Fibroblast of lung (primary cell): ENCODE measurements around the gene ATP2B2. TPM values are rescaled to one million over a fixed set of nuclear protein-coding genes. Genes with fewer than 3 reads are reported as not detected.

Experiments used
- DNase-seq, 2 donors: peaks; one replicate each; pipeline versions ENCODE4 v3.0.0 to v3.0.0-alpha.2; 2010; ENCODE audit warnings: low read depth in 2 of 2
- H2AFZ ChIP-seq: 2 replicates; pipeline ENCODE4 v1.5.1; 2012; ENCODE audit warnings: low read length, control low read depth, inconsistent platforms
- H3K27ac ChIP-seq: 2 replicates; pipeline ENCODE4 v1.5.1; 2011; ENCODE audit warnings: low read length, control low read depth; ENCODE audit not compliant: insufficient read depth
- H3K27me3 ChIP-seq: 2 replicates; pipeline ENCODE4 v1.5.1; 2011; ENCODE audit warnings: mild to moderate bottlenecking, low read length; ENCODE audit not compliant: control insufficient read depth, insufficient read depth
- H3K36me3 ChIP-seq: 2 replicates; pipeline ENCODE4 v1.5.1; 2011; ENCODE audit warnings: low read length; ENCODE audit not compliant: control insufficient read depth, insufficient read depth
- H3K4me1 ChIP-seq: 2 replicates; pipeline ENCODE4 v1.5.1; 2011; ENCODE audit warnings: low read length; ENCODE audit not compliant: control insufficient read depth, insufficient read depth; ENCODE audit errors: extremely low read depth
- H3K4me2 ChIP-seq: 2 replicates; pipeline ENCODE4 v1.5.1; 2011; ENCODE audit warnings: low read length, control low read depth; ENCODE audit not compliant: insufficient read depth; ENCODE audit errors: extremely low read depth
- H3K4me3 ChIP-seq, 4 experiments: fragments of 200-600 bp in 1 of 4; sonication (generic) in 1 of 4; replicated peaks in 1 of 4; 2 replicates each; pipeline ENCODE4 v1.5.1; 2011 to 2016; ENCODE audit warnings: low read length in 4 of 4, low read depth in 3 of 4, mild to moderate bottlenecking in 3 of 4, control low read depth in 2 of 4, inconsistent platforms in 1 of 4, mixed read lengths in 1 of 4; ENCODE audit not compliant: insufficient read depth in 1 of 4; ENCODE audit errors: control extremely low read depth in 1 of 4
- H3K79me2 ChIP-seq: 2 replicates; pipeline ENCODE4 v1.5.1; 2012; ENCODE audit warnings: mild to moderate bottlenecking, low read length, inconsistent platforms; ENCODE audit not compliant: control insufficient read depth, insufficient read depth
- H3K9ac ChIP-seq: 2 replicates; pipeline ENCODE4 v1.5.1; 2011; ENCODE audit warnings: mild to moderate bottlenecking, low read length, control low read depth; ENCODE audit not compliant: insufficient read depth
- H3K9me3 ChIP-seq: 2 replicates; pipeline ENCODE4 v1.5.1; 2012; ENCODE audit warnings: low read depth, low read length; ENCODE audit not compliant: control insufficient read depth, insufficient read depth
- H4K20me1 ChIP-seq: 2 replicates; pipeline ENCODE4 v1.5.1; 2011; ENCODE audit warnings: low read length; ENCODE audit not compliant: control insufficient read depth, insufficient read depth; ENCODE audit errors: extremely low read depth
- EZH2 ChIP-seq: IDR thresholded peaks from 2 replicates; pipeline ENCODE4 v1.5.1; 2012; ENCODE audit warnings: low read length, control low read depth, mild to moderate bottlenecking; ENCODE audit errors: missing control alignments
- polyA plus RNA-seq, 2 donors: library from polyadenylated mRNA; depleted of rRNA in 1 of 2; stranded (reverse) in 1 of 2; unstranded in 1 of 2; fragments of >200 nt; gene quantifications; 2 replicates each; pipeline ENCODE4 v1.2.1, GENCODE V29; 2011 to 2012; ENCODE audit warnings: missing spikeins in 1 of 2
- total RNA-seq: library from RNA; depleted of rRNA; stranded (reverse); fragments of >200 nt; gene quantifications from 2 replicates; pipeline ENCODE4 v1.2.1, GENCODE V29; 2014
- TF ChIP-seq, protein P1 (sequence below), 2 donors: IDR thresholded peaks in 1 of 2; conservative IDR thresholded peaks in 1 of 2; 1 replicate in 1 of 2; 2 replicates in 1 of 2; pipeline ENCODE4 v1.5.1; 2011 to 2012; ENCODE audit warnings: low read length in 2 of 2, control low read depth in 1 of 2, inconsistent platforms in 1 of 2, low read depth in 1 of 2, mild to moderate bottlenecking in 1 of 2

Gene ATP2B2
- total and polyA plus RNA-seq, 2 donors (not counting 1 experiment from before 2014, with no cell fraction given), result not detected

DNA sequence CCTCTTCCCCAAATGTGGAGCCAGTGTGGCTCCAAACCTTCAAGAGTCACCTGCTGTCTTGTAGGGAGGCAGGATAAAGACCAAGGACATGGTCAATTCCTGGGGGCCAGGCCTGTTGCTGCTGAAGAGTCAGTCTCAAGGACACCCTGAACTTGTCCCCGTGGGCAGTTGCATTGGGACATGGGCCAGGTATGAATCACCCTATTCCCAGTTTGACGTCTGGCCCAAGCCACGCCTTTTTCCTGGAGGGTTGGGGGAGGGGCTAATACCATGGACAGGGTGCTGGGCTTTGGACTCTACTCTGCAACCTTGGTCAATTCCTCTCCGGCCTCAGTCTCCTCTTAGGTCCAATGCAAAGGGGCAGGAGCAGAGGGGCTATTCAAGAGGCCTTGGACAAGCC, 10.4 kb downstream of the ATP2B2 start:
- Histone ChIP-seq H3K36me3 (no peaks in the 10 kb centered on the region), H3K27ac (no peak overlapping the region), H3K27me3 (no peaks in the 10 kb centered on the region), H3K4me2 (no peak overlapping the region), H3K9ac (no peak overlapping the region), H3K79me2 (no peaks in the 10 kb centered on the region), H3K9me3 (no peaks in the 10 kb centered on the region), H3K4me1 (no peaks in the 10 kb centered on the region), H3K4me3 (no peak overlapping the region), H2AFZ (no peak overlapping the region), H4K20me1 (no peaks in the 10 kb centered on the region)
- DNase-seq, result peak; percentile 21 to 45
- no peak for TF ChIP-seq EZH2
- TF ChIP-seq, protein P1, sequence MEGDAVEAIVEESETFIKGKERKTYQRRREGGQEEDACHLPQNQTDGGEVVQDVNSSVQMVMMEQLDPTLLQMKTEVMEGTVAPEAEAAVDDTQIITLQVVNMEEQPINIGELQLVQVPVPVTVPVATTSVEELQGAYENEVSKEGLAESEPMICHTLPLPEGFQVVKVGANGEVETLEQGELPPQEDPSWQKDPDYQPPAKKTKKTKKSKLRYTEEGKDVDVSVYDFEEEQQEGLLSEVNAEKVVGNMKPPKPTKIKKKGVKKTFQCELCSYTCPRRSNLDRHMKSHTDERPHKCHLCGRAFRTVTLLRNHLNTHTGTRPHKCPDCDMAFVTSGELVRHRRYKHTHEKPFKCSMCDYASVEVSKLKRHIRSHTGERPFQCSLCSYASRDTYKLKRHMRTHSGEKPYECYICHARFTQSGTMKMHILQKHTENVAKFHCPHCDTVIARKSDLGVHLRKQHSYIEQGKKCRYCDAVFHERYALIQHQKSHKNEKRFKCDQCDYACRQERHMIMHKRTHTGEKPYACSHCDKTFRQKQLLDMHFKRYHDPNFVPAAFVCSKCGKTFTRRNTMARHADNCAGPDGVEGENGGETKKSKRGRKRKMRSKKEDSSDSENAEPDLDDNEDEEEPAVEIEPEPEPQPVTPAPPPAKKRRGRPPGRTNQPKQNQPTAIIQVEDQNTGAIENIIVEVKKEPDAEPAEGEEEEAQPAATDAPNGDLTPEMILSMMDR (conservative IDR thresholded peaks at IDR 0.05 in 1 of 2, IDR thresholded peaks at IDR 0.05 in 1 of 2; ENCODE audit: low read depth in 1 of 2, low read length in 2 of 2), result no peak

DNA sequence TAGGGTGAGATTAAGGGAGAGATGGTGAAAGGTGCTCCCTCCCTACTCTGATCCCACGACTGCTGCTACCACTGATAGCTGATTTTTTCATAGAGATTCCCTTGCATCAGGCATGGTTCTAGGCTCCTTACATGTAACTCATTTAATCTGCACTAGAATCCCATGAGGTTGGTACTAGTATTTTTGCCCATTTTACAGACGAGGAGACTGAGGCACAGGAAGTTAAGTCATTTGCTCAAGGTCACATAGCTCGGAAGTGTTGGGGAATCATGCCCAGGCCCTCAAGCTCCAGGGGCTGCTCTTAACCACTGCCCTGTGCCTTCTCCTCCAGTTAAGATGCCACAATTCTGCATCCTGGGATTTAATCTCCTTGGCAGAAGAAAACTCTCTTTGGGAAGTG, 11.2 kb downstream of the ATP2B2 start:
- H4K20me1 ChIP-seq, result no peaks in the 10 kb centered on the region
- no peaks in the 10 kb centered on the region for H3K27me3 ChIP-seq
- H3K4me1 ChIP-seq, result no peaks in the 10 kb centered on the region
- no peak overlapping the region for H2AFZ ChIP-seq
- no peak for DNase-seq
- H3K9ac ChIP-seq, result no peak overlapping the region
- H3K4me3 ChIP-seq, result no peak overlapping the region
- H3K27ac ChIP-seq, result no peak overlapping the region
- TF ChIP-seq EZH2, result no peak
- TF ChIP-seq, protein P1 (conservative IDR thresholded peaks at IDR 0.05 in 1 of 2, IDR thresholded peaks at IDR 0.05 in 1 of 2; ENCODE audit: low read depth in 1 of 2, low read length in 2 of 2), result no peak
- no peaks in the 10 kb centered on the region for H3K79me2 ChIP-seq
- no peak overlapping the region for H3K4me2 ChIP-seq
- H3K9me3 ChIP-seq, result no peaks in the 10 kb centered on the region
- no peaks in the 10 kb centered on the region for H3K36me3 ChIP-seq

DNA sequence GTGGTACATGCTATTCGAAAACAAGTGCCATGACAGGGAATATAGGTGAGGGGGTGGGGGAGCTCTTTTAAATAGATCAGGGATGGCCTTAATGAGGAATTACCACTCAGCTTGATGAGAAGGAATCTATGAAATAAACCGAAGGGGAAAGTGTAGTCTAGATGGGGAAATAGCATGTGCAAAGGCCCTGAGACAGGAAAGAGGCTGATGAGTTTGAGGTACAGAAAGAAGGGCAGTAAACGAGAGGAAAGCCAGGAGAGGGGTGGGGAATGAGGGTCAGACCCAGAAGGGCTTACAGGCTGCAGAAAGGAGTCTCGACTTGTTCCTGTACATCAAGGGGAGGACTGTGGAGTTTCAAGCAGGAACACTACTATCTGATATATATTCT, 12.2 kb downstream of the ATP2B2 start:
- Histone ChIP-seq H3K36me3 (no peaks in the 10 kb centered on the region), H3K4me3 (no peak overlapping the region), H3K79me2 (no peaks in the 10 kb centered on the region), H3K4me1 (no peaks in the 10 kb centered on the region), H3K4me2 (no peak overlapping the region), H3K9ac (no peak overlapping the region), H2AFZ (no peak overlapping the region), H3K27me3 (no peaks in the 10 kb centered on the region), H3K9me3 (no peaks in the 10 kb centered on the region), H3K27ac (no peak overlapping the region), H4K20me1 (no peaks in the 10 kb centered on the region)
- no peak for DNase-seq
- no peak for TF ChIP-seq EZH2
- TF ChIP-seq, protein P1 (conservative IDR thresholded peaks at IDR 0.05 in 1 of 2, IDR thresholded peaks at IDR 0.05 in 1 of 2; ENCODE audit: low read depth in 1 of 2, low read length in 2 of 2), result no peak
